Right lung (tissue), 5 donors: ENCODE results near the gene NINJ2. TPM values are rescaled to one million over a fixed set of nuclear protein-coding genes. Genes with fewer than 3 reads are reported as not detected.

Experiments
- DNase-seq, 2 donors: peaks; one replicate each; pipeline ENCODE4 v3.0.0-alpha.2; 2013
- polyA plus RNA-seq, 5 donors: library from polyadenylated mRNA; unstranded; fragments of 120-200 nt; gene quantifications; one replicate each; pipeline versions ENCODE4 v1.2.1 to v1.2.3, GENCODE V29; 2013; ENCODE audit warnings: inconsistent platforms in 1 of 5, low replicate concordance in 1 of 5; ENCODE audit not compliant: insufficient read length in 5 of 5, insufficient read depth in 1 of 5

Gene NINJ2
- polyA plus RNA-seq, 5 donors: 0.93 to 4.4 (median 1.8) TPM

GRCh38 chr12:532908-533565 lies 130.2 kb downstream of the NINJ2 start:
- no peak for DNase-seq

- DNase-seq: no peak
These were observed 131.2 kb downstream of the NINJ2 start for GRCh38 chr12:531951-532585.

- DNase-seq: no peak
These were observed 132.4 kb downstream of the NINJ2 start for GRCh38 chr12:530821-531220.

DNA sequence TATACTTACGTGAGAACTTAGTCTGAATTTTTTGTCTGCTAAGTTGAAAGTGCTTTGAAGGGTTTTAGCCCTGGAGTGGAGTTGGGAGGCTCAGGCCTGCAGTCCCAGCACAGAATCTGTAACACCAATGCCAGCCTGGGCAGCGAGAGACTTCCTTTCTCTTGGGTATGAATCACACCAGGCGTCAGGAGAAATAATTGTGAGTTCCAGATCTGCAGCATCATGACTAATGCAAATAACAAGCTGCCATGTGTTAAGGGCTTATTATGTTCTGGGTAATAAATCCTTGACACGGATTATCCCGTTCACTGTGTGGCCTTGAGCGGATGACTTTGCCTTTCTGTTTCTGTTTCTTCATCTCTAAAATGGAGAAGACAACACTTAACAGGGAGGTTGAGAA lies 132.9 kb downstream of the NINJ2 start:
- DNase-seq: no peak

DNA sequence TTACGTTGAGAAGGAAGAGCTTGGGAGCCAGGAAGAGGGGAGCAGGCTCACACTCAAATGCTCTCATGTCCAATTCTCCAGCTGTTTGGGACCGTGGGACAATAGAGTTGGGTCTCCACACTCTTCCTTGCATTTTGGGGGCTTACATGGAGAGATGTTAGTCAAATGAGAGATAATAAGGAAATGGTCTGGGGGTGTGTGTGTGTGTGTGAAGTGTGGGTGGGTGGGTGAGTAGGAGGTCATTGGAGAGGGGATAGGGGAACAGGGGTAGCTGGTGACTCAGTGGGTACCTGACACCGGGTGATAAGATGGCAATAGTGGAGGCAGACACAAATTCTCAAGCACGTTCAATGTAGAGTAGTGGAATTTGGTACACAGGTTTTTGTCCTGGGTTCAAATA lies 135.5 kb downstream of the NINJ2 start:
- no peak for DNase-seq

DNA sequence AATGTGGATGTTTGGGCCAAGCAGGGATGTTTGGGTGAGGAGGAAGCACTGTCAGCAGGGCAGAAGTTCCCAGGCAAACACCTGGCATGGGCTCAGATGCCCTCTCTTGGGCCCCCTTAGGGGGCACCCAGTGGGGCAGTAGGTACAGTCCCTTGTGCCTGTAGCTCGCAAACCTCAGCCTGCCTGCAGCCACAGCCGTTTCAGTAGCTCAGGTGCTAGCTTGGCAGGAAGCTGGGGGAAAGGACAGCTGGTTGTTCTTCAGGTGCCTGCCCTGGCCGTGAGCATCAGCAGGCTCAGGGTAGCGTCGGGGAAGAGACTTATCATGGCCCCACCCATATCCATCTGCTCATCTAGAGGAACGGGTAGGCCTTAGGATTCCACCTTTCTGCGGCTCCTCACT lies 136.0 kb downstream of the NINJ2 start:
- no peak for DNase-seq

- DNase-seq: no peak
These were observed 137.2 kb downstream of the NINJ2 start for GRCh38 chr12:526089-526488.

DNA sequence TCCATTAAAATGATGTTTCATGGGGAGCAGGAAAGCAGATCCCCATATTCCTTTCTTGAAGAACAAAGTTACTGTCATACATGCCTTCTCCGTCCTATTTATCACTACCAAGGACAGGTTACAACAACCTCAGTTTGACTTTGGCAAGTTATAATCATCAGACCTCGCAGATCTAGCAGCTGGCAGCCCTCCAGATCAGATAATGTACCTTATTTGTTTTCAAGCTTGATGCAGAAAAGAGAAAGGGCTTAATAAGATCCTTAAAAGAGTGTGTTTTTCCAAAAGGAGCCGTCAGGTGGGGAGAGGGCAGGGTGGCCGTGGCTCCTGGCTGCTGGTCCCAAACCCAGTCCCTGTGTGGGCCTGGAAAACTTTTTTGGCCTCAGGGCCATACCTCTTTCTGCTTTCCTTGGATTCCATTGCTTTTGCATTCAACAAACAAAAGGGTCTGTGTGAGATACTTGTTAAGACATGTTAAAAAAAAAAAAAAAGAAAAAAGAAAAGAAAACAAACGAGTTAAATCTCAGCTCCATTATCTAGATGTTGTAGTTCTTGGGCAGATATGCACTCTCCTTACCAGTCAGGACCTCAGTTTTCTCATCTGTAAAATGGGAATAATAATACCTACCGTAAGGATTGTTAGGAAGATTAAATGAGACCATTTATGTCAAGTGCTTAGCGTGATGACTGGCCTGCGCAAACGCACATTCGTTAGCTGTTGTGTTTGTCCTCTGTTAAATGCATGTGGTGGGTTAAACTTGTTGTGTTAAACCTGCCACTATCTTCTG lies 138.9 kb downstream of the NINJ2 start:
- DNase-seq: no peak

DNA sequence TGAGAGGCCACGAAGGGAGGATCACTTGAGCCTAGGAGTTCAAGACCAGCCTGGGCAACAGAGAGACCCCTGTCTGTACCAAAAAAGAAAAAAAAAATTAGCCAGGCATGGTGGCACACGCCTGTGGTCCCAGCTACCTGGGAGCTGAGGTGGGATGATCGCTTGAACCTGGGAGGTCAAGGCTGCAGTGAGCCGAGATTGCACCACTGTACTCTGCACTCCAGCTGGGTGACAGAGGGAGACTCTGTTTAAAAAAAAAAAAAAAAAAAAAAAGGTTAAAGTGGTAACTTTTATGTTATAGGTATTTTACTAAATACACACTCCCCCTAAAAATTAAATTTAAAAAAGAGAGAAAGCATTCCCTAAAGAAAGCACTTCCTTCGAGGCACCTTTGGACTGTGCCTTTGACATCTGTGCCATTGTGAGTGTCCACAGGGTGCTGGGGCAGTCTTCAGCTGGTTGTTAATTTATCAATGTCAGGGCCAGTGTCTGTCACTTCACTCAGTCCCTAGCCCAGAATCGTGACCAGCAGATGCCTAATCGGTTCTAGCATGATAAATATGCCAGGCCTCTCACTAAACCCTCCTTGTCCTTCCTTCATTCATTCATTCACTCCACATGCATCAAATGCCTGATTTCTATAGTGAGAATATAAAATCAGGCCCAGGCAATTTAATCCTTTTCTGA lies 140.4 kb downstream of the NINJ2 start:
- DNase-seq: no peak

DNA sequence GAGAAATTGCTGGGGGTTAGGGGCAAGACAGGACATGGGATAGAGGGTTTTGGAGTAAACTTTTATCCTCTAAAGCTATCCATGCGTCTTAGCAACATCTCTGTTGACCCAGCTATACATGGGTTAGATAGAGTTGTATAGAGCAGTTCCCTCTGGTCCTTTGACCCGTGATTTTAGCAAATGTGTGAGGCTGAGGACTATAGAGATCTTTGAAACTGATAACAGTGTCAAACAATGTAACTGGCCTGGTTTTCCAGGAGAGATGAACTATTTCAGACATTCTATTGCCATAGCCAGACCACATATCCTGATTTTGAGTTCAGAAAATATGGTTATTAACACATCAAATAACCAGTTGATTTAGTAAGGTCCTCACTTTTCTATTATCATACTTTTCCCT lies 143.1 kb downstream of the NINJ2 start:
- no peak for DNase-seq

GRCh38 chr12:517538-517937 lies 145.7 kb downstream of the NINJ2 start:
- no peak for DNase-seq

Other genes with a start within 250 kb of the NINJ2 start
- gene B4GALNT3, start 203.5 kb downstream of the NINJ2 start, polyA plus RNA-seq: 1 to 10 TPM; 2.2 to 7.6 (median 4.4) TPM
- 100 to 1,000 TPM in 1 of 5 donors, 10 to 100 TPM in 4; 74.1 to 111 (median 93.5) TPM for gene WNK1, start 89.1 kb upstream of the NINJ2 start, polyA plus RNA-seq